Testis (tissue), 3 donors: Measurements from ENCODE around the gene DNAJA4. TPM values are rescaled to one million over a fixed set of nuclear protein-coding genes. Genes with fewer than 3 reads are reported as not detected.

Source experiments
- DNase-seq: peaks from one replicate; pipeline ENCODE4 v3.0.0-alpha.2; 2019
- H3K27ac ChIP-seq, 2 donors: fragments of 200-600 bp; sonication (generic); one replicate each; pipeline ENCODE4 v1.5.1; 2019
- H3K27me3 ChIP-seq: fragments of 200-600 bp; sonication (generic); one replicate; pipeline ENCODE4 v1.5.1; 2019
- H3K36me3 ChIP-seq: fragments of 200-600 bp; sonication (generic); one replicate; pipeline ENCODE4 v1.5.1; 2017; ENCODE audit warnings: low read depth; ENCODE audit errors: missing control alignments
- H3K4me1 ChIP-seq: fragments of 200-600 bp; sonication (generic); one replicate; pipeline ENCODE4 v1.5.1; 2019
- H3K4me3 ChIP-seq, 2 donors: fragments of 200-600 bp; sonication (generic); one replicate each; pipeline ENCODE4 v1.5.1; 2017 to 2019
- H3K9me3 ChIP-seq: fragments of 200-600 bp; sonication (generic); one replicate; pipeline ENCODE4 v1.5.1; 2017
- CTCF ChIP-seq, 3 experiments: fragments of 450-650 bp in 2 of 3; fragments of 200-600 bp in 1 of 3; sonication (generic) in 1 of 3; IDR thresholded peaks; one replicate each; pipeline ENCODE4 v1.5.1; 2016 to 2019; ENCODE audit warnings: antibody characterized with exemption in 3 of 3, mild to moderate bottlenecking in 2 of 3, moderate library complexity in 1 of 3
- POLR2A ChIP-seq: fragments of 450-650 bp; IDR thresholded peaks from one replicate; pipeline ENCODE4 v1.6.1; 2017; ENCODE audit warnings: antibody characterized with exemption, mild to moderate bottlenecking, moderate library complexity
- WGBS, 2 donors: methylation state at CpG; one replicate each; pipeline ENCODE4 v1.1.5; 2018; 5-methylcytosine and 5-hydroxymethylcytosine counted together
- intact Hi-C: fragments of 100-400 bp; cut with DNase I; formaldehyde crosslinking; loops from one replicate; pipeline ENCODE4 v1.15.1; 2023; ENCODE audit warnings: low total_unique reads
- polyA plus RNA-seq: library from polyadenylated mRNA; stranded (reverse); fragments of 350-450 nt; fragmentation: Illumina TruSeq; extraction: RNeasy Lipid Tissue Mini Kit (QIAGEN cat#74804); gene quantifications from one replicate; pipeline ENCODE4 v1.2.3, GENCODE V29; 2014; ENCODE audit warnings: low read depth, low replicate concordance; ENCODE audit not compliant: insufficient read depth
- total RNA-seq, 2 donors: library from RNA; depleted of rRNA; stranded (reverse); fragments of >200 nt; gene quantifications; one replicate each; pipeline ENCODE4 v1.2.3, GENCODE V29; 2016

DNAJA4 gene
- total and polyA plus RNA-seq, 3 donors from 2014 or later: 88.4 to 183 (median 145) TPM

- no peaks in the 10 kb centered on the region for H3K36me3 ChIP-seq
- 90% methylated on average over 4 of the region's 4 CpGs for WGBS, 2 donors
- H3K4me3 ChIP-seq: no peak overlapping the region
- H3K27ac ChIP-seq: no peak overlapping the region
- H3K4me1 ChIP-seq: no peaks in the 10 kb centered on the region
- H3K27me3 ChIP-seq: no peaks in the 10 kb centered on the region
- no peak for DNase-seq
- no peak for TF ChIP-seq CTCF (IDR thresholded peaks at IDR 0.05)
- intact Hi-C loops: no loop called here
- H3K9me3 ChIP-seq: no peaks in the 10 kb centered on the region
Observed at GRCh38 chr15:78321786-78322185, 57.4 kb downstream of the DNAJA4 start.

GRCh38 chr15:78322243-78322642 lies 57.9 kb downstream of the DNAJA4 start:
- Histone ChIP-seq H3K36me3 (no peaks in the 10 kb centered on the region), H3K4me3 (no peak overlapping the region), H3K27ac (no peak overlapping the region), H3K9me3 (no peaks in the 10 kb centered on the region), H3K4me1 (no peaks in the 10 kb centered on the region), H3K27me3 (no peaks in the 10 kb centered on the region)
- DNase-seq: no peak
- TF ChIP-seq POLR2A (no peak), CTCF (IDR thresholded peaks at IDR 0.05) (no peak)
- intact Hi-C loops: no loop called here
- 82 to 97% methylated on average over 7 to 15 of the region's 15 CpGs for WGBS, 2 donors

- no peak overlapping the region for H3K4me3 ChIP-seq
- intact Hi-C loops: no loop called here
- DNase-seq: no peak
- no peak for TF ChIP-seq CTCF (IDR thresholded peaks at IDR 0.05)
- no peak for TF ChIP-seq POLR2A
- H3K27me3 ChIP-seq: no peaks in the 10 kb centered on the region
- no peaks in the 10 kb centered on the region for H3K9me3 ChIP-seq
- H3K27ac ChIP-seq: no peak overlapping the region
- no peaks in the 10 kb centered on the region for H3K36me3 ChIP-seq
- WGBS, 2 donors: 82 to 86% methylated on average over 17 to 19 of the region's 19 CpGs
- H3K4me1 ChIP-seq: no peaks in the 10 kb centered on the region
Observed at GRCh38 chr15:78322724-78323521, 58.6 kb downstream of the DNAJA4 start.

- Histone ChIP-seq H3K36me3 (no peaks in the 10 kb centered on the region), H3K27me3 (no peaks in the 10 kb centered on the region), H3K9me3 (no peaks in the 10 kb centered on the region), H3K27ac (no peak overlapping the region), H3K4me1 (no peaks in the 10 kb centered on the region), H3K4me3 (no peak overlapping the region)
- intact Hi-C loops: no loop called here
- no peak for DNase-seq
- WGBS, 2 donors: 81 to 94% methylated on average over 3 to 7 of the region's 7 CpGs
- TF ChIP-seq POLR2A: no peak
- no peak for TF ChIP-seq CTCF (IDR thresholded peaks at IDR 0.05)
Observed at GRCh38 chr15:78323693-78324092, 59.3 kb downstream of the DNAJA4 start.

- H3K27me3 ChIP-seq: no peaks in the 10 kb centered on the region
- no peak overlapping the region for H3K4me3 ChIP-seq
- H3K36me3 ChIP-seq: no peaks in the 10 kb centered on the region
- no peak for DNase-seq
- intact Hi-C loops: no loop called here
- no peak for TF ChIP-seq POLR2A
- TF ChIP-seq CTCF (IDR thresholded peaks at IDR 0.05): no peak
- WGBS, 2 donors: 94 to 97% methylated on average over 5 of the region's 5 CpGs
- no peak overlapping the region for H3K27ac ChIP-seq
- H3K9me3 ChIP-seq: no peaks in the 10 kb centered on the region
- no peaks in the 10 kb centered on the region for H3K4me1 ChIP-seq
Observed at GRCh38 chr15:78324144-78324543, 59.8 kb downstream of the DNAJA4 start.
